Loucy (cell line): ENCODE data around the gene KANSL1.

Experiments used
- EZH2phosphoT487 ChIP-seq: fragments of 200-600 bp; IDR thresholded peaks from 2 replicates; pipeline ENCODE4 v1.6.1; 2018; ENCODE audit warnings: antibody characterized with exemption, mild to moderate bottlenecking, moderate library complexity, borderline replicate concordance
- TF ChIP-seq, protein P1 (sequence below): fragments of 200-600 bp; sonication (generic); conservative IDR thresholded peaks from 2 replicates; pipeline ENCODE4 v1.5.1; 2014; ENCODE audit warnings: mild to moderate bottlenecking, antibody characterized with exemption, low read length

DNA sequence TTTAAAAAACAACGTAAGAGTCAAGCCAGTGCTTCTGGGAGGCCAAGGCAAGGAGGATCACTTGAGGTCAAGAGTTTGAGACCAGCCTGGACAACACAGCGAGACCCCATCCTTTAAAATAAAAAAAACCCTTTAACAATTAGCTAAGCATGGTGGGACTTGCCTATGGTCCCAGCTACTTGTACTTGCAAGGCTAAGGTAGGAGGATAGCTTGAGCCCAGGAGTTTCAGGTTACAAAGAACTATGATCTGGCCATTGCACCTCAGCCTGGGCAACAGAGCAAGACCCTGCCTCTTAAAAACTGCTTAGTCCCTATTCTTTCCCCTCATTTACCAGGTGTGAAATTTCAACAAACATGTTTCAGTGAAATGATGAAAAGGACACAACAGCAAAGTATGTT is 104.6 kb downstream of the KANSL1 start:
- TF ChIP-seq, protein P1, sequence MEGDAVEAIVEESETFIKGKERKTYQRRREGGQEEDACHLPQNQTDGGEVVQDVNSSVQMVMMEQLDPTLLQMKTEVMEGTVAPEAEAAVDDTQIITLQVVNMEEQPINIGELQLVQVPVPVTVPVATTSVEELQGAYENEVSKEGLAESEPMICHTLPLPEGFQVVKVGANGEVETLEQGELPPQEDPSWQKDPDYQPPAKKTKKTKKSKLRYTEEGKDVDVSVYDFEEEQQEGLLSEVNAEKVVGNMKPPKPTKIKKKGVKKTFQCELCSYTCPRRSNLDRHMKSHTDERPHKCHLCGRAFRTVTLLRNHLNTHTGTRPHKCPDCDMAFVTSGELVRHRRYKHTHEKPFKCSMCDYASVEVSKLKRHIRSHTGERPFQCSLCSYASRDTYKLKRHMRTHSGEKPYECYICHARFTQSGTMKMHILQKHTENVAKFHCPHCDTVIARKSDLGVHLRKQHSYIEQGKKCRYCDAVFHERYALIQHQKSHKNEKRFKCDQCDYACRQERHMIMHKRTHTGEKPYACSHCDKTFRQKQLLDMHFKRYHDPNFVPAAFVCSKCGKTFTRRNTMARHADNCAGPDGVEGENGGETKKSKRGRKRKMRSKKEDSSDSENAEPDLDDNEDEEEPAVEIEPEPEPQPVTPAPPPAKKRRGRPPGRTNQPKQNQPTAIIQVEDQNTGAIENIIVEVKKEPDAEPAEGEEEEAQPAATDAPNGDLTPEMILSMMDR: no peak
- TF ChIP-seq EZH2phosphoT487: no peak
